HCT116 (cell line): ENCODE data around the gene WDR70. TPM values are rescaled to one million over a fixed set of nuclear protein-coding genes. Genes with fewer than 3 reads are reported as not detected.

Experiments
- ATAC-seq: fragments of 200-7000 bp; cut with Tn5 transposase; 2 replicates; pipeline ENCODE4 v1.9.1; 2020; ENCODE audit warnings: mild to moderate bottlenecking, moderate library complexity
- BruUV-seq: library from RNA; stranded (reverse); fragments of 400-500 nt; replicated peaks from 2 replicates; lab custom pipeline; 2021; lab: Mats Ljungman, UMichigan
- CTCF ChIA-PET: fragments of 300-600 bp; sonication (Branson Sonifier 250); formaldehyde crosslinking; loops from one replicate; lab custom pipeline; 2021; ENCODE audit warnings: antibody characterized with exemption; lab: Charles Lee
- POLR2A ChIA-PET: fragments of 300-600, 350-600 bp; sonication (Branson Sonifier 250); formaldehyde crosslinking; loops from one replicate; lab custom pipeline; 2021; ENCODE audit warnings: antibody characterized with exemption; lab: Charles Lee
- RAD21 ChIA-PET, 2 experiments: fragments of 300-600 bp; sonication (Branson Sonifier 250); formaldehyde crosslinking; loops; one replicate each; lab custom pipeline; 2023; ENCODE audit warnings: low total read pairs in 2 of 2; ENCODE audit not compliant: uncharacterized antibody in 2 of 2, unreplicated experiment in 2 of 2, low non-redundant PET in 1 of 2; lab: Charles Lee
- DNase-seq: peaks from one replicate; pipeline ENCODE4 v3.0.0-alpha.2; 2010; ENCODE audit warnings: low read depth, low spot score
- H2AFZ ChIP-seq: fragments of 200-600 bp; shearing (Covaris generic), sonication (generic); 2 replicates; pipeline ENCODE4 v1.6.1; 2017; ENCODE audit warnings: low read depth, mixed run types, mixed read lengths, antibody characterized with exemption, low read length; ENCODE audit not compliant: poor library complexity, severe bottlenecking
- H3K27ac ChIP-seq: 2 replicates; pipeline ENCODE4 v1.5.1; 2012; ENCODE audit warnings: low read depth, low read length
- H3K27me3 ChIP-seq: fragments of 200-600 bp; sonication (generic); 2 replicates; pipeline ENCODE4 v1.6.1; 2016; ENCODE audit warnings: mixed run types, low read length, mixed read lengths; ENCODE audit not compliant: insufficient read depth
- H3K36me3 ChIP-seq, 2 experiments: fragments of 200-500 bp in 1 of 2; fragments of 200-600 bp in 1 of 2; sonication (Bioruptor generic) in 1 of 2; sonication (generic) in 1 of 2; 2 replicates each; pipeline versions ENCODE4 v1.5.1 to v1.6.1; 2014 to 2016; ENCODE audit warnings: low read length in 2 of 2, inconsistent platforms in 1 of 2, mixed read lengths in 1 of 2, mixed run types in 1 of 2; ENCODE audit not compliant: insufficient read depth in 2 of 2, control insufficient read depth in 1 of 2
- H3K4me1 ChIP-seq, 2 experiments: fragments of 200-600 bp in 1 of 2; sonication (generic) in 1 of 2; 2 replicates each; pipeline versions ENCODE4 v1.5.1 to v1.6.1; 2012 to 2017; ENCODE audit warnings: low read length in 2 of 2, inconsistent platforms in 1 of 2, mild to moderate bottlenecking in 1 of 2, mixed read lengths in 1 of 2, mixed run types in 1 of 2, moderate library complexity in 1 of 2; ENCODE audit not compliant: insufficient read depth in 2 of 2, control insufficient read depth in 1 of 2
- H3K4me2 ChIP-seq: fragments of 200-600 bp; sonication (generic); 2 replicates; pipeline ENCODE4 v1.6.1; 2017; ENCODE audit warnings: mixed run types, low read length, mixed read lengths
- H3K4me3 ChIP-seq, 2 experiments: fragments of 200-600 bp in 1 of 2; sonication (generic) in 1 of 2; replicated peaks in 1 of 2; 2 replicates each; pipeline ENCODE4 v1.5.1; 2011 to 2016; ENCODE audit warnings: low read length in 2 of 2, control low read depth in 1 of 2, low read depth in 1 of 2, mild to moderate bottlenecking in 1 of 2, mixed read lengths in 1 of 2, mixed run types in 1 of 2
- H3K79me2 ChIP-seq: fragments of 200-600 bp; sonication (generic); 2 replicates; pipeline ENCODE4 v1.6.1; 2017; ENCODE audit warnings: mild to moderate bottlenecking, mixed run types, low read length, moderate library complexity, mixed read lengths; ENCODE audit not compliant: insufficient read depth
- H3K9ac ChIP-seq: fragments of 200-600 bp; sonication (generic); 2 replicates; pipeline ENCODE4 v1.6.1; 2016; ENCODE audit warnings: low read length, mixed read lengths
- H3K9me2 ChIP-seq: fragments of 200-600 bp; sonication (generic), shearing (Covaris generic); 2 replicates; pipeline ENCODE4 v1.6.1; 2017; ENCODE audit warnings: mixed run types, mild to moderate bottlenecking, moderate library complexity; ENCODE audit not compliant: insufficient read depth
- H3K9me3 ChIP-seq, 2 experiments: fragments of 200-500 bp in 1 of 2; fragments of 200-600 bp in 1 of 2; sonication (Bioruptor generic) in 1 of 2; sonication (generic) in 1 of 2; 2 replicates each; pipeline ENCODE4 v1.6.1; 2014 to 2017; ENCODE audit warnings: low read length in 2 of 2, mixed read lengths in 2 of 2, inconsistent platforms in 1 of 2, low read depth in 1 of 2, mild to moderate bottlenecking in 1 of 2, mixed run types in 1 of 2, moderate library complexity in 1 of 2; ENCODE audit not compliant: control insufficient read depth in 1 of 2, insufficient read depth in 1 of 2
- H4K20me1 ChIP-seq: fragments of 200-600 bp; sonication (generic), shearing (Covaris generic); 2 replicates; pipeline ENCODE4 v1.6.1; 2017; ENCODE audit warnings: mixed run types, mild to moderate bottlenecking, moderate library complexity; ENCODE audit not compliant: insufficient read depth
- ATF3 ChIP-seq: IDR thresholded peaks from 2 replicates; pipeline ENCODE4 v1.6.1; 2012
- CBX3 ChIP-seq: IDR thresholded peaks from 2 replicates; pipeline ENCODE4 v1.6.1; 2012; ENCODE audit warnings: low read depth
- CEBPB ChIP-seq: IDR thresholded peaks from 2 replicates; pipeline ENCODE4 v1.6.1; 2012; ENCODE audit warnings: low read depth
- CTCF ChIP-seq, 3 experiments: fragments of 200-600 bp in 1 of 3; sonication (generic) in 1 of 3; IDR thresholded peaks in 2 of 3; conservative IDR thresholded peaks in 1 of 3; 2 replicates each; pipeline ENCODE4 v1.5.1; 2012 to 2017; ENCODE audit warnings: low read depth in 2 of 3, low read length in 2 of 3, antibody characterized with exemption in 1 of 3, borderline replicate concordance in 1 of 3, control low read depth in 1 of 3, mild to moderate bottlenecking in 1 of 3, mixed read lengths in 1 of 3, mixed run types in 1 of 3, moderate library complexity in 1 of 3; ENCODE audit not compliant: insufficient read depth in 1 of 3
- EGR1 ChIP-seq: IDR thresholded peaks from 2 replicates; pipeline ENCODE4 v1.6.1; 2012; ENCODE audit warnings: low read depth
- ELF1 ChIP-seq: IDR thresholded peaks from 2 replicates; pipeline ENCODE4 v1.6.1; 2012; ENCODE audit warnings: low read depth, borderline replicate concordance
- JUND ChIP-seq: IDR thresholded peaks from 2 replicates; pipeline ENCODE4 v1.6.1; 2012
- POLR2A ChIP-seq: IDR thresholded peaks from 2 replicates; pipeline ENCODE4 v1.7.0; 2011; ENCODE audit warnings: borderline replicate concordance; ENCODE audit not compliant: insufficient read depth, insufficient read length; ENCODE audit errors: extremely low read depth
- RAD21 ChIP-seq: IDR thresholded peaks from 2 replicates; pipeline ENCODE4 v1.6.1; 2012; ENCODE audit warnings: low read depth, mild to moderate bottlenecking
- SRF ChIP-seq: IDR thresholded peaks from 2 replicates; pipeline ENCODE4 v1.6.1; 2012; ENCODE audit warnings: low read depth
- TCF7L2 ChIP-seq: IDR thresholded peaks from 2 replicates; pipeline ENCODE4 v1.7.0; 2011; ENCODE audit warnings: borderline replicate concordance, inconsistent platforms; ENCODE audit not compliant: insufficient read depth, insufficient read length; ENCODE audit errors: extremely low read depth
- YY1 ChIP-seq: IDR thresholded peaks from 2 replicates; pipeline ENCODE4 v1.6.1; 2011; ENCODE audit warnings: low read length, low read depth, moderate library complexity, mild to moderate bottlenecking; ENCODE audit not compliant: insufficient replicate concordance; ENCODE audit errors: extremely low read depth
- ZBTB33 ChIP-seq: IDR thresholded peaks from 2 replicates; pipeline ENCODE4 v1.6.1; 2011; ENCODE audit warnings: mild to moderate bottlenecking, low read length, moderate library complexity; ENCODE audit not compliant: insufficient replicate concordance; ENCODE audit errors: extremely low read depth
- ZNF274 ChIP-seq: fragments of 200-500 bp; sonication (Bioruptor generic); IDR thresholded peaks from 2 replicates; pipeline ENCODE4 v1.6.1; 2014; ENCODE audit warnings: mild to moderate bottlenecking, low read depth, low read length, inconsistent platforms
- intact Hi-C: fragments of 100-400 bp; cut with micrococcal nuclease; formaldehyde crosslinking; loops from 2 replicates; pipeline ENCODE4 v1.10.0; 2022
- total RNA-seq: library from RNA; stranded (reverse); gene quantifications from one replicate; pipeline ENCODE4 v1.2.1, GENCODE V29; 2021; ENCODE audit not compliant: unreplicated experiment

Gene WDR70
- total RNA-seq, 1 experiment from 2014 or later: 31.1 TPM

GRCh38 chr5:37695647-37696046 is 316.5 kb downstream of the WDR70 start:
- intact Hi-C loops: no loop called here
- Histone ChIP-seq H3K9me2 (no peaks in the 10 kb centered on the region), H3K4me2 (peak overlapping the region; percentile 66), H3K9me3 (no peaks in the 10 kb centered on the region), H3K4me1 (peaks cover 18 to 24% of the 10 kb centered on the region in 2 experiments), H3K27me3 (no peaks in the 10 kb centered on the region), H3K4me3 (no peak overlapping the region; a peak in 1 of 4 replicates), H3K79me2 (no peaks in the 10 kb centered on the region), H3K9ac (no peak overlapping the region), H2AFZ (no peak overlapping the region), H4K20me1 (no peaks in the 10 kb centered on the region), H3K36me3 (no peaks in the 10 kb centered on the region), H3K27ac (peak overlapping the region; percentile 59; the same call in 1 of the 2 replicates)
- ChIA-PET POLR2A (no interaction called here), RAD21 (no interaction called here), CTCF (interaction anchor here (0.8 kb wide), 1 partner anchor 282 kb away, joined by 3 read pairs; no protein-coding TSS in a partner anchor)
- no TSS peak for BruUV-seq
- ATAC-seq (no peak), DNase-seq (no peak)
- TF ChIP-seq SRF (peak; percentile 78), POLR2A (no peak), TCF7L2 (no peak), YY1 (no peak), ELF1 (no peak)

GRCh38 chr5:37696190-37697021 is 317.3 kb downstream of the WDR70 start:
- peak overlapping the region; percentile 66 for H3K4me2 ChIP-seq
- H3K4me3 ChIP-seq: peak overlapping the region in 1 of 2 experiments; percentile 23; a peak in 2 of 4 replicates
- no peaks in the 10 kb centered on the region for H4K20me1 ChIP-seq
- ATAC-seq (peak; percentile 91), DNase-seq (peak; percentile 78)
- intact Hi-C loops: no loop called here
- no peaks in the 10 kb centered on the region for H3K79me2 ChIP-seq
- no peaks in the 10 kb centered on the region for H3K36me3 ChIP-seq
- ChIA-PET RAD21 (no interaction called here), POLR2A (no interaction called here), CTCF (interaction anchor here (0.8 to 0.9 kb wide), 2 partner anchors 283 to 317 kb away, joined by 3 read pairs; partner anchors contain the start of gene WDR70)
- no peaks in the 10 kb centered on the region for H3K27me3 ChIP-seq
- H2AFZ ChIP-seq: no peak overlapping the region
- peaks cover 18 to 24% of the 10 kb centered on the region in 2 experiments for H3K4me1 ChIP-seq
- peak overlapping the region; percentile 59 for H3K27ac ChIP-seq
- H3K9me2 ChIP-seq: no peaks in the 10 kb centered on the region
- no peaks in the 10 kb centered on the region for H3K9me3 ChIP-seq
- H3K9ac ChIP-seq: 0 out of 2 replicates have a peak overlapping the region, but pooled peaks have one; percentile 8
- BruUV-seq: no TSS peak
- TF ChIP-seq ZNF274: no peak
- peak; percentile 76 for TF ChIP-seq SRF
- peak; percentile 55; the same call in 1 of the 2 replicates for TF ChIP-seq CBX3
- peak in 1 of 3 experiments; percentile 29; a peak in 2 of 6 replicates for TF ChIP-seq CTCF (IDR thresholded peaks at IDR 0.05 in 2 of 3, conservative IDR thresholded peaks at IDR 0.05 in 1 of 3; ENCODE audit: borderline replicate concordance in 1 of 3, insufficient read depth in 1 of 3, low read depth in 2 of 3, low read length in 2 of 3)
- TF ChIP-seq ZBTB33: no peak
- peak; percentile 16; the same call in 1 of the 2 replicates for TF ChIP-seq RAD21
- no peak for TF ChIP-seq POLR2A
- TF ChIP-seq ATF3: no peak
- TF ChIP-seq CEBPB: peak; percentile 81
- no peak for TF ChIP-seq EGR1
- TF ChIP-seq JUND: peak; percentile 73
